Measurements from ENCODE around the gene ABHD6.
"Not testable (repeated sequence)": the region's sequence is repeated elsewhere in the genome, so short reads cannot be mapped to it uniquely, and the experiment has no call there.

The ABHD6 gene

DNA sequence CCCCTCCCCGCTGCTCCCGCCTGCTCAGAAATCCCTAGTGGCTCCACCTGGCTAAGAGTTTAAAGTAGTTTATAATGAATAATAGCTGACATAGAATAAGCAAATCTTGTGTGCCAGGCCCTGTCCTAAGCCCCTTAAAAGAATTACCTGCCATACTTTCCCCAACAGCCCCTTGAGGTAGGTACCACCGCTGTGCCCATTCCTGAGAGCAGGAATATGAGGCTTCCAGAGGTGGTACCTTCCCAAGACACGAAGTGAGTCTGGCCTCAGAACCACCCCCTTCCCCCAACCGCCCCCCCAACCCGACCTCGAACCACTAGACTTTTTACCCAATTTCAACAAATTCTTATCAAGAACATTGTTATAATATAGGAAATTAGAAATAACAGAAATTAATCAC lies 1.2 kb downstream of the ABHD6 start:
- in situ Hi-C loops (cut with MboI; ENCODE audit: low sequenced_read_pairs), result no loop called here

DNA sequence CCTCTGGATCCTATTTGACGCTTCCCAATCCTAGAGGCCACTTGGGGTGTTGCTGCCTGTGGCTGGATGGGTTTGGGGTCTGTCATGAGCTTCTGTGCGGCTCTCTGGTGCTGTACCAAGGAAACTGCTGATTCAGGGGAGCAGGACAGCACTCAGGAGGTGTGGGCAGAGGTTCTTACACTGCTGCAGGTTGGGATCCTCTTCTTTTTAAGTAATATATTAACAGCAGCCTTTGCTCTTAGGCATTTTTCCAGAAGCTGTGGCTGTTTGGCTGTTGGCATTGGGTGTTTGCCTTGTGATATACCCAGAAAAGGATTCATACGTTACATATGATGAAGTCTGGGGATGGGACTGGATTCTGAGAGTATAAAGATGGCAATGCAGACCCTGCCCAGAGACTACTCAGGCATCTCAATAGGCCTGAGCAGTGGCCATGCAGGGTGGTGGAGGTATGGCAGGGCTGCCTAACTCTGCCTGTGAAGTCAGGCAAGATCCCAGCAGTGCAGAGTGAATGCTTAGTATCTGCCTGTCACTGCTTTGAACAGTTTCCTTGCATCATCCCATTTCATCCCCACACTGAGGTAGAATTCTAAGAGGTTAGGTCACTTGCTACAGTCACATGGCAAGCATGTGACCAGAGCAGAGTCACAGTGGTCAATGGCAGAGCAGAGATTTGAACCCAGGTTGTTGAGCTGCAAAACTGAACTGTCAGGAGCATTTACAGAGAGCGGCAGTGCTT lies 3.9 kb downstream of the ABHD6 start:
- in situ Hi-C loops (cut with MboI; ENCODE audit: low sequenced_read_pairs), result no loop called here

DNA sequence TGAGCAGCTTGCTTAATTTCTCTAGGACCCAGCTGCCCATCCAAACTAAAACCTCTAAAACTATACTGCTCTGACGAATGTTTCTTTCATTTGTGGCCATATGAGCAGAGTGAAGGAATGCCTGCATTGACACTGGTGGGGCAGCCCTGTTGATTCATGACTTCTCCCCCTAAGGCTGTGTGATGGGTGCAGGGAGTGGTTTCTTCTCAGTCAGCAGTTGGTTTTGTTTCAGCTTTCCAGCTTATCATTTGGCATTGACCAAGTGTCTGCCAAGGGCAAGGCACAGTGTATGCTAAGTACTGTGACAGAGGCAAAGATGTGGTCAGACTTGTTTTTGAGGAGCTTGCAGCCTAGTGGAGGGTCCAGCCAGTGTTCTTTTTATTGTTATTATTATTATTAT lies 4.7 kb downstream of the ABHD6 start:
- in situ Hi-C loops (cut with MboI; ENCODE audit: low sequenced_read_pairs), result no loop called here

- in situ Hi-C loops (cut with MboI; ENCODE audit: low sequenced_read_pairs), result not testable (repeated sequence)
These were observed 5.3 kb downstream of the ABHD6 start for GRCh38 chr3:58242860-58243259.

DNA sequence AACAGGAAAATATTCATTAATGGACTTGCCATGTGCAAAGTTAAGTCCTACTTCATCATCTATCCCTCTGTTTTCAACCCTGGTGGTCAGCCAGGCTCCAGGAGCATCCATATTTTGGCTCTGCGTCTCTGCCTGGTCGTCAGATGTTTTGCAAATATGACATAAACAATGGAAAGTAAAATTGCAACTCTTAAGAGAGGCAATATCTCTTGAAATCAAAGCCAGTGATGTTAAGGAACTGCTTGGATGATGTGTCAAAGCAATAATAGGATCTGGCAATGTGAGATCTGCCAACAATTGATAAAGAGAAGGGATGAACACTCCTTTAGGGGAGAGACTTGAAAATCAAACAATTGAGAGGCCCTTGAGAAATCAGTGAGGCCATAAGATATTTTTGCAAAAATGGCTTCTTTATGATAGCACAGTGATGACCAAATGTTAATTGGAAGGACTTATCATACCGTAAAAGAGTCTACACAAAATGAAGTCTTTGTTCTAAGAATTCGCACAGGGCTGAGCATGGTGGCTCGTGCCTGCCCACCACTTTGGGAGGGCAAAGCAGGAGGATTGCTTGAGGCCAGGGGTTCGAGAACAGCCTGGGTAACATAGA lies 6.5 kb downstream of the ABHD6 start:
- in situ Hi-C loops (cut with MboI; ENCODE audit: low sequenced_read_pairs), result no loop called here

GRCh38 chr3:58246148-58247047 lies 8.8 kb downstream of the ABHD6 start:
- in situ Hi-C loops (cut with MboI; ENCODE audit: low sequenced_read_pairs), result no loop called here

DNA sequence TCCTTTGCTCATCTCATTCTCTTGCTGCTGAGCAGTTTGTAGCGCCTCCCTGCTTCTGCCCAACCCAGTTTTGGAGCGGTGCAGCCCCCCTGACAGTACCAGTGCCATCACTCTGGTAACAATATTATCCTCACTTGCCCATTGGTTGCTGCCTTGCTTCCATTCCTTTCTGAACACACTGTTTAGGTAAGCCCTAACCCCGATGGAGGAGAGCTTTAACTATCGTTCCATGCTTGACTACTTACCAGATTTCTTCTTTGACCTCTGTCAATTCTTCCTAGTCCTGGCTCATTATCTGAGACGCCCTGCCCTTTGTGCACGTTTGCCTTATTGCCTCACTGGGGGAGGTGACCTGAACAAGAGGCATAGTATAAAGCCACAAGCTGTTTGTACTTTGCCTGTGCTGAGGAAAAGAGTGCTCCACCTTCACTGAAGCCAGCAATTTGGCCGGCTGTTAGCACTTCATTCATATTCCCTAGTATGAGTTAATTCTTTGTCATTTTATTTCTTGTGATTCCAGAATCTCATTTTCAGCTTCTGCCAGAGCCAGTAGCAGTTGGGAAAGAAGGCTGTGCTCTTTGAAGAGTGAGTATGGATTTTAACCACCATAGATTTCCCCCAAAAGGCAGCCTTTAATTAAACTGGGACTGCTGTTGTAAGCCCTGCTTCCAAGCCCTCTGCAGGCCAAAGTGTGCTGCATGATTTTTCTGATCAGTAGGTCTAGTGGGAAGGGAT lies 11.9 kb downstream of the ABHD6 start:
- in situ Hi-C loops (cut with MboI; ENCODE audit: low sequenced_read_pairs), result no loop called here

- in situ Hi-C loops (cut with MboI; ENCODE audit: low sequenced_read_pairs), result no loop called here
These were observed 12.6 kb downstream of the ABHD6 start for GRCh38 chr3:58250093-58250707.

GRCh38 chr3:58251631-58252035 lies 14.0 kb downstream of the ABHD6 start:
- in situ Hi-C loops (cut with MboI; ENCODE audit: low sequenced_read_pairs), result no loop called here

GRCh38 chr3:58254144-58254543 lies 16.6 kb downstream of the ABHD6 start:
- in situ Hi-C loops (cut with MboI; ENCODE audit: low sequenced_read_pairs), result no loop called here

DNA sequence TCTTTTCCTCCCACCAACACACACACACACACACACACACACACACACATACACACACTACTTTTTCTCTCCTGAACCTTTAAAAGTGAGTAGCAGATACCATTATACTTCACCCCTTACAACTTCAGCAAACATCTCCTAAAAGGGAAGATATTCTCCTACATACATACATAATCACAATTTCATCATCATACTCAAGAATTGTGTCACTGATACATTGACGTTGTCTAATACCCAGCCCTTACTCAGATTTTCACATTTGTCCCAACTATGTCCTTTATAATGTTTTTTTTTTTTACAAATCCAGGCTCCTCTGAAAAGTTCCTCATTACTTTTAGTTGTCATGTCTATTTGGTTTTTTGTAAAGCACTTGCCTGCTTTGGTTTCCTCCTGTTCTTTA lies 18.5 kb downstream of the ABHD6 start:
- in situ Hi-C loops (cut with MboI; ENCODE audit: low sequenced_read_pairs), result no loop called here

DNA sequence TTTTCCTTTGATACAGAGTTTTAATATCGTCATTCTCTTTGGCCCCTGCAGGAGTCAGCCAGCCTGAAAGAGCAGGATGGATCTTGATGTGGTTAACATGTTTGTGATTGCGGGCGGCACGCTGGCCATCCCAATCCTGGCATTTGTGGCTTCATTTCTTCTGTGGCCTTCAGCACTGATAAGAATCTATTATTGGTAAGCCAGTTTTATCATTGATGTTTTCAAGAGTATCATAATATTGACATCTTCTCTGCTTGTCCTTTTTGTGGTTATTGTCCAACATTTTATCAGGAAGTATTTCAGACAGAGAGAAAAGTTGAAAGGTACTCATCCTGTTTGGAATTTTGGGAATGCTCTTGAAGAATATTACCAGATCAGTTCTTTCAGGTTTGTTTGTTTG lies 18.9 kb downstream of the ABHD6 start:
- in situ Hi-C loops (cut with MboI; ENCODE audit: low sequenced_read_pairs), result no loop called here

DNA sequence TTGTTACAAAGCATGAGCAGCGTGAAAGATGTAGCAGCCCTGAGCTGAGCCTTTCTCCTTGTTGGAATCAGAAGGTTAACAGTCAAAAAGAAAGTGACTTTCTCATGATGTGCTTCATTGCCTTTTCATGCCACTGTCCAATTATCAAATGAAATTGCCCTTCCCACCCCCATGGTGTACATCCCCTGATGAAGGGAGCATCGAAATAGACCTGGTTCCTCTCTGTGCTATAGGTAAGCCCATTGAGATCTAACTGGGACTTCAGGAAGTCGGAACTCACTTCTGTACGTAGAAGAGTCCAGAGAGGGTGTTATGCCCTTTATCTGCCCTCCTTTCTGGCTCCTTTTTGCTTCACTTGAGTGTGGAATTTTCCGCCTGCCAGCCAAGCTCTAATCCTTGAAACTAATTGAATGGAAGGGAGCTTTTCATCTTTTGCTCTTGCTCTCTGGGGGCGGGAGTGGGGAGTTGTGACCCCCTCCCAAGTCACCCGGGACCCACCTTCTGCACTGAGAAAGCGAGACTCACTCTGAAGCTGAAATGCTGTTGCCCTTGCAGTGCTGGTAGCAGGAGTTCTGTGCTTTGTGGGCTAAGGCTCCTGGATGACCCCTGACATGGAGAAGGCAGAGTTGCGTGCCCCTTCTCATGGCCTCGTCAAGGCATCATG lies 20.9 kb downstream of the ABHD6 start:
- in situ Hi-C loops (cut with MboI; ENCODE audit: low sequenced_read_pairs), result no loop called here

- in situ Hi-C loops (cut with MboI; ENCODE audit: low sequenced_read_pairs), result no loop called here
These were observed 22.7 kb downstream of the ABHD6 start for GRCh38 chr3:58260261-58260731.

- in situ Hi-C loops (cut with MboI; ENCODE audit: low sequenced_read_pairs), result no loop called here
These were observed 23.1 kb downstream of the ABHD6 start for GRCh38 chr3:58260733-58261132.

GRCh38 chr3:58261954-58262666 lies 24.5 kb downstream of the ABHD6 start:
- in situ Hi-C loops (cut with MboI; ENCODE audit: low sequenced_read_pairs), result no loop called here

DNA sequence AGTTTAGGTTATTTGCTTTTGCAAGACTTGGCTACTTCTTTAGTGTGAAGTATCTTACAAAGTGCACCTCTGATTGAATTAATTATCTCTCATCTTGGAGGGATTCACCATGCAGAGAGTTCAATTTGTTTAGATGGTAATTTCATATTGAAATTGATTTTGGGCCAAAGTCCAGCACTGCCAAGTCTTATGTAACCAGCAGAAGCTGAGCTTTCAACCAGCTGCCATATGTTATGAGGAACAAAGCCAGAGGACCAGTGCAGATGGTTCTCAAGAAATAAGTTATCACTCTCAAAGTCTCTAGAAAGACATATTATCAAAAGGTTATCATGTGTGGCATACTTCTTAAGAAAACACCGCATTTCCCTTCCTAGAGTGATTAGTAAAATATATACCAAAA lies 29.0 kb downstream of the ABHD6 start:
- in situ Hi-C loops (cut with MboI; ENCODE audit: low sequenced_read_pairs), result no loop called here

DNA sequence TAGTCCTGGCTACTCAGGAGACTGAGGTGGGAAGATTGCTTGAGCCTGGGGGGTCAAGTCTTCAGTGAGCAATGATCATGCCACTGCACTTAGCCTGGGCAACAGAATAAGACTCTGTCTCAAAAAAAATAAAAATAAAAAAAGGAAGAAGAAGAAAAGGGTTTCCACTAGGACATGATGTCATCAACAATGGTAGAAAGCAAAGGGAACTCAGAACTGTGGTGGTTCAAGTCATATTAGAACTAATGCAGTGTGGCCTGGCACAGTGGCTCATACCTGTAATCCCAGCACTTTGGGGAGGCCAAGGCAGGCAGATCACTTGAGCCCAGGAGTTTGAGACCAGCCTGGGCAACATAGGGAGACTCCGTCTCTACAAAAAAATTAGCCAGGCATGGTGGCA lies 30.0 kb downstream of the ABHD6 start:
- in situ Hi-C loops (cut with MboI; ENCODE audit: low sequenced_read_pairs), result not testable (repeated sequence)

DNA sequence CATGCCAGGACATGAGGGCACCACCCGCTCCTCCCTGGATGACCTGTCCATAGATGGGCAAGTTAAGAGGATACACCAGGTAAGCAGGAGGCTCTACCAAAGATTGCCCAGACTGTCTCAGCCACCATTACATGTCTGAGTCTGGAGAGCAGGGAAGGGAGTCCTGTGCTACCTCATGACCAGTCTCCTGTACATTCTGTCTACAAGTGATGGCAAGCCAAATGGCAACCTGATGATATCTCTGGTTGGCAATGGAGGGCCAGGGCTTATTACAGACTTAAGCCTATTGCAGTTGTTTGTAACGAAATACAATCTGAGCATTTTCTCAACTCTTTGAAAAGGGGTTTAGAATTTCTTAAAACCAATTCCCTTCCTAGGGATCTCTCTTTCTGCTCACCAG lies 31.8 kb downstream of the ABHD6 start:
- in situ Hi-C loops (cut with MboI; ENCODE audit: low sequenced_read_pairs), result no loop called here
